GM21576 (cell line): ENCODE measurements around the gene ARL3.
"Not testable (repeated sequence)": the region's sequence is repeated elsewhere in the genome, so short reads cannot be mapped to it uniquely, and the experiment has no call there.

Source experiments
- ATAC-seq: cut with Tn5 transposase; IDR thresholded peaks from one replicate; pipeline ENCODE4 v1.9.1; 2021; ENCODE audit warnings: mild to moderate bottlenecking, moderate library complexity; ENCODE audit not compliant: unreplicated experiment

ARL3 gene

DNA sequence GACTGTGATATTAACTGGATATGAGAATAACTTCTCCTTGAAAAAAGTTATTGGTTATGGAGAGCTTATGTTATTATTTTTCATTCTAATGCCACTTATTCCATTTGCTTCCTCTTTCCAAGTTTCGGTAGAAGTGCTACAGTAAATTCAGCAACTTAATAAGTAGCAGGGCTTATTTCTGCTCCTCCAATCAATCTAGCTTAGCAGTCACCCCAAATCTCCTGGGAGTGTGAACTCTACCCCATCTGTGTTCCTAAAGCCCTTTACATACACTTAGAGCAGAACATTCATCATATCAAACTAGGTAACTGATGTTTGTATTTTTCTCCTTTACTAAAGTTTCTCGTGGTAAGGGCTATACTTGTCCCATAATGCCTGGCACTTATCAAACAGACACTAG is 8.7 kb downstream of the ARL3 start:
- ATAC-seq: no peak

DNA sequence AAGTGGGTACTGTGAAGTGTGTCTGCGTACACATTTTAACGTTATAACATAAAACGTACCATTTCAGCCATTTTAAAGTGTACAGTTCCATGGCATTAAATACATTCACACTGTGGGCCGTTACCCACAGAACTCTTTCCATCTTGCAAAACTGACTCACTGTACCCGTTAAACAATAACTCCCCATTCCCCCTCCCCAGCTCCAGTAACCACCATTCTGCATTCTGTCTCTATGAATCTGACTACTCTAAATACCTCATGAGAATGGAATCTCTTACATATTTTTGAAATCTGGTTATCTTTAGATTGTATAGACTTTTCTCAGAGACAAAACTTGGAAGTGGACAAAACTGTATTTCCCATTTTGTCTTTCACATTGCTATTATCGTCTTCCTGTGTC is 9.3 kb downstream of the ARL3 start:
- ATAC-seq: no peak

DNA sequence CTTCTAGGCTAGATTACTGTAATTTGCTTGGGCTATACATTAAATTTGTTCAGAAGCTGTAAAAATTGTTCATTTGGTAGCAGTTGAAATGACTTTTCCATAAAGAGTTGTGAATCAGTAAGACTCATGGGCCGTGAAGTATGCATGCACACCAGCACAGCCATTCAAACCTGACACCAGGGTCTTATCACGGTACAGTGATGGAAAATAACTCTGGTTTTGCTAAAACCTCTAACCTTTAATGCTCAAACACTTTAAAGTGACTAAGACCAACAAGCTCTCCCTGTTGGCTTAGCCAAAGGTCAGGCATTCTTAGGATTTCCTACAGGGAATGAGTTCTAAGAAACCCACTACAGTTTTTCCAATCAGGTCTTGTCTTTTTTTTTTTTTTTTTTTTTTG is 11.5 kb downstream of the ARL3 start:
- no peak for ATAC-seq

DNA sequence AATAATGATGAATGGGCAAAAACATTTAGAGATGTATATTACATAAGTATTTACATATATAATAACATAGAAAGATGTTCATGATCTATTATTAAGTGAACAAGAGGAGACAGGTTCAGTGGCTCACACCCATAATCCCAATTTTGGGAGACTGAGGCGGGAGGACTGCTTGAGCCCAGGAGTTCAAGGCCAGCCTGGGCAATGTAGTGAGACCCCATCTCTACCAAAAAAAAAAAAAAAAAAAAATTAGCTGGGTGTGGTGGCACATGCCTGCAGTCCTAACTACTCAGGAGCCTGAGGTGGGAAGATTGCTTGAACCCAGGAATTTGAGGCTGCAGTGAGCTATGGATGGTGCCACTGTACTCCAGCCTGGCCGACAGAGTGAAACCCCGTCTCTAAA is 12.4 kb downstream of the ARL3 start:
- no peak for ATAC-seq

DNA sequence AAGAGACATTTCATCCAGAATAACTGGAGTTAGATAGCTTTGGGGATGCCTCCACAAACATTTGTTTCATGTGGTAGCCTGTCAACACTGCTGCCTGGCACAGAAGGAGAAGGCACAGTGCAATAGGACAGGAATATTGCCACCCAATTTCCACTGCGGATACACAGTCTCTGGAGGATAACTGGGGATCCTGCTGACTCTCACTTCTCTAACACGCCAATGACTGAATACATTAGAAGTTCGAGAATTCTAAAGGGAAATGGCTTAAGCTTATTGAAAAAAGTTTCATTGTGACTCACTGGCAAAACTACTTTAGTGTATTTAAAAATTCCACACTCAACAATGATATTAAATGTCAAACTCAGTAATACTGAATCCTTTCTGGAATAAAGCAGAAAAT is 12.9 kb downstream of the ARL3 start:
- ATAC-seq: no peak

DNA sequence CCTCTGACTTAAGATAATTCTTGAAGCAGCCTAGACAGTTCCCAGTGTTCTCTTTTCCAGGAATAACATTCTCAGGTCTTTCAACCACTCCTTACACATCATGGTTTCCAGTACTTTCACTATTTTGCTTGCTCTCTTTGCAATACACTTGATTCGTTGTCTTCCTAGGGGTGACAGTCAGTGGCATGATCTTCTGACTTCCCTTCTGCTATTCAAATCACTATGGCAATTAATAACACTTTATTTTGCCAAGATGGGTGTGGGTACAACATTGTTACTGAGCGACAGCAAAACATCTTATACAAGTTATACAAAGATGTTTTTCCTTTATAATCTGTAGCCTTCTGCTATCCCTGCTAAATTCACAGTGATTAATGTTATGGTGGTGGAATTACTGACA is 15.3 kb downstream of the ARL3 start:
- no peak for ATAC-seq

DNA sequence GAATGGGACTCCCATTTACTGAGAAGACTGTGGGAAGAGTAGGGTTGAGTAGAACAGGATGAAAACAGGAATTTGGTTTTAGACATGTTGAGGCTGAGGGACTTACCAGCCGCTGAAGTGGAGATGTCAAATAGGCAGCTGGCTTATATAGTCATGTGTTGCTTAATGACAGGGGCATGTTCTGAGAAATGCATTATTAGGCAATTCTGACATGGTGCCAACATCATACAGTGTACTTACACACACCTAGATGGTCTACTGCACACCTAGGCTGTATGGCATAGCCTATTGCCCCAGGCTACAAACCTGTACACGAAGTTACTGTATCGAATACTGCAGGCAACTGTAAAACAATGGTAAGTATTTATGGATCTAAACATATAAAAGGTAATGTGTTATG is 17.5 kb downstream of the ARL3 start:
- ATAC-seq: no peak

DNA sequence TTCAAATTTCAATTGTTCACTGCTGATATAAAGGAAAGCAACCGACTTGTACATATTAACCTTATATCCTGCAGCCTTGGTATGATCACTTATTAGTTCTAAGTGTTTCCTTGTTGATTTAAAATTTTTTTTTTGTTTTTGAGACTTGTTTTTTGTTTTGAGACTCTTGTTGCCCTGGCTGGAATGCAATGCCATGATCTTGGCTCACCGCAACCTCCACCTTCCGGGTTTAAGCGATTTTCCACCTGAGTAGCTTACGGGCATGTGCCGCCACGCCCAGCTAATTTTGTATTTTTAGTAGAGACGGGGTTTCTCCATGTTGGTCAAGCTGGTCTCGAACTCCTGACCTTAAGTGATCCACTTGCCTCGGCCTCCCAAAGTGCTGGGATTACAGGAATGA is 18.8 kb downstream of the ARL3 start:
- ATAC-seq: not testable (repeated sequence)

DNA sequence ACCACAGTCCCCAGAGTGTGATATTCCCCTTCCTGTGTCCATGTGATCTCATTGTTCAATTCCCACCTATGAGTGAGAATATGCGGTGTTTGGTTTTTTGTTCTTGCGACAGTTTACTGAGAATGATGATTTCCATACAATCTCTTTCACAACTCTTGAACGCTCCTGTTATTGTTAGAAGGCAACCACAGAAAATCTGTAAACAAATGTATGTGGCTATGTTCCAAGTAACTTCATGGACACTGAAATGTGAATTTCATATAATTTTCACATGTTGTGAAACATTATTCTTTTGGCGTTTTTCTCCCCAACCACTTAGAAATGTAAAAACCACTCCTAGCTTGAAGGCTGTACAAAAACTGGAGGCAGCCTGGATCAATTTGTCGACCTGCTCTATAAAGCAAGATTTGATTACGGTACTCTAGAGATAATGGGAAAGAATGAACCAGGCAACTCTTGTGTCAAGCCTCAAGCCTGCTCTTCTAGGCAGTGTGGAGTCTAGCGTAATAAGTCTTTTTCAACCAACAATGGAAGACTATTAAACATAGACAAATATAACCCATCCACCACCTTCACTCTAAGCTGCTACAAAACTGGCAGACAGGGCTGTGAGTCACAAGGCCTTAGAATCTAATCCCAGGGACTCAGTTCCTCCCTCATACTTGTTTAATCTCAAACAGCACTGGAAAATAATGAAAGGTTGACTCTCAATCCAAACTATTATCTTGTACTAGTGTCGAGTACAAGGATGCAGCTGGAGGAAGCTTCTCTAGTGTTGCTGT is 22.7 kb downstream of the ARL3 start:
- no peak for ATAC-seq

DNA sequence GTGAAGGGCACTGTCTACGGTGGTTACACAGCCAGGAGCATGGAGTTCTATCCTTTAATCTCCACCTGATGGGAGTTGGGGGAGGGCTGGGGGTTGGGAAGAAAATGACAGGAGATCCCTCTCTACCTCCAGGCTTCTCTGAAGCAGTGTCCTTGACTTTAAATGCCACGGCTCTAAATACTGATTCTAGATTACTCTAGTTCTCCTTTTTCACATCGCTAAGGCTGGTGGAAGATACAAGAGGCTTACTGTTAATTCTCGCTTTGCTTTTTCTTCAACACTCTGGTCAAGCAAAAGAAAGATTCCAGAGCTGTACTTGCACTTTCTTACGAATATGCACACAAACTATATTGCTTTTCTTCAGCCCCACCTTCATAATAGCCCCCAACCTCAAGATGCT is 30.5 kb downstream of the ARL3 start:
- no peak for ATAC-seq

DNA sequence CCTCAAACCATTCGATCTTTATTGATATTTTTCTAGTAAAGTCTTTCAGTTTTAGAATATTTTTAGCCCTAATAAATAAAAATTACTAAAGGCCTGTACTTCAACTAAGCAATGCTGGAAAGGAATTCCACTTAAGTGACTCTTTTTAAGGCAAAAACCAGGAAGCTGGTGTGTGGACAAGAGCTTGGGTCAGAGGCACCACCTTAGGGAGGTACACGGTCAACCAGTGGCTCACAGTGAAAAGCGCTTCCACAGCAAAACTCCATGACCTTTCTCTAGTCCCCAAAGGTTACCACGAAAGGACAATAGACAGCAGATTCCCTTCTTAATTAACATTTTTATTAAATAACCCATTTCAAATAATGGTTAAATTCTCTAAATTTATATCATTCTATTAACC is 31.2 kb downstream of the ARL3 start:
- ATAC-seq: no peak

DNA sequence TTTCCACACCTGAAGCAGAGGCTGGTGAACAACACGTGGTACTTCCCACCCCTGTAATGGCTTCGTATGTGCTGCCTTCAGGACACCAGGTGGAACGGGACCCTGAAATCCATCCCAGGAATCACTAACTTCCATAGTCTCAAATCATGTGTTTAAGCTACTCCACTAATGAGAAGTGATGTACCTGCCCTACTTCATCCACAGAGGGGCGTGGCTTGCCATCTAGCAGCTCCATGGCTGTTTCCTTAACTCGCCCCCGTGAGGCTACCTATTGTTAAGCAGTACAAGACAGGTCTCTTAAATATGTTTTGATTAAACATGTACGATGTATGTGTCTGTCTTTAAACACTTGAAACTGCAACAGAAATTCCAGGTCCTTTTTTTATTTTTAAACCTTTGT is 31.8 kb downstream of the ARL3 start:
- no peak for ATAC-seq

DNA sequence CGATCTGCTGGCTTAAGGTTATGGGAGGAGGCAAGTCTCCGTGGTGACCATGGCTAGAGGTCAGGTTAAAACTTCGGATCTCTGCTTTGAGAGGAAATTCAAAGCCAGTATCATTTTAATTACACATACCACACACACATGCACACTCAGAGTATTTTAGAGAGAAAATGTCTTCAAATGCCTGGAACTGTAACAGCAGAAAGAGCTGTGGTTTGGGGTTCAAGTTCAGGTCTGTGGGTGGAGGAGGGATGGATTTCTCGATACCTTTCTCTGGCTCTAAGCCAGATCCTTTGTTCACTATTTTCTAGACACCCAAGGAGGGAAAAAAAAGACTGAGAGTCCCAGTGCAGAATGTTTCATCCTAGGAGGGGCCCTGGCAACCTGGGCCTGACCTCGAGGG is 32.5 kb downstream of the ARL3 start:
- ATAC-seq: no peak

DNA sequence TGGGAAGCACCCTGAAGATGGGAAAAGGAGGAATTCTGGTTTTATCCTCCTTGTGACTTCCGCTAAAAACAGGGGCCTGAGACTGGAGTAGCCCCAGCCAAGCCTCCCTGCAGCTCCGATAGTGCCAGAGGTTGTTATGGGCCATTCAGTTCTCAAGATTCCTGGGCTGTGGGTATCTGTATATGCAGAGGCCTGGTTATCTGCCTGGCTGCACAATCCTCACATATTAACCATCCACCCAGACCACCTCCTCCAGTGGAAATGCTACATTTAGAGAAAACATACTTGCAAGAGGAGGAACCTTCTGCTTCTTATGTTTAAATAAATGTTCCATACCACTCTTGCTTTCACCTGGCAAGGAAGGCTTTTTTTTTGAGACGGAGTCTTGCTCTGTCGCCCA is 34.6 kb downstream of the ARL3 start:
- ATAC-seq: no peak

DNA sequence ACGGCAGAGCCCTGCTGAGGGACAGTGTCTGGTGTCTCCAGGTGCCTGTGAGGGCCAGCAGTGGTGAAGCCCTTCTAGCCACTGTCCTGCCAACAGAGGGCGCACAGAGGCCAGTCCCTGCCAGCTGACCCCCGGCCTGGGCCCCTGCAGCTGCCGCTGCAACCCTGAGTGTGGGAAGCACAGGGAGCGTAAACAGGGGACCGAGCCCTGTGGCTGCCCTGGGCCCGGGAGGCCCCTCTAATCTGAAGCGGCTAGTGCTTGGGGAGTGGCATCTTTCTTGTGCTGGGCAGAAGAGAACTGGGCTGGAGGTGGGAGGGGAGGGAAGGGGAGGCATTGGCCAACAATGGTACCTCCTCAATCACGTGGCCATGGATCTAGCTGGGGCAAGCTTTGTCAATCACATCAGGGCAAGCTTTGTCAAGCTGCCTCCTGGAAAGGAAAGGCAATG is 35.3 kb downstream of the ARL3 start:
- ATAC-seq: no peak

DNA sequence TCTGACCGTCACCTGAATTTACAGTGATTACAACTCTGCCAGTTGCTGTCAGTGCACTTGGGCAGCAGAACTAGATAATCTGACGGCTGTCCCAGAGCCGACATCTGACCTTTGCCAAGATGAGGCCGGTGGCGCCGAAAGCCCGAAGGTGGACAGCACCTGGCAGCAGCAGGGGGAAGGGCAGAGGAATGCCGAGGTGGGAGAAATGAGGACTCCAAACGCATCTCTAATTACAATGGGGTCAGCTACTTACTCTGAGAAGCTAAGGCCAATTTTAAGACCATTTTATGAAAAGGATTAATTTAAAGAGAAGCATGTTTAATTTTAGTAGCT is 36.2 kb downstream of the ARL3 start:
- no peak for ATAC-seq

DNA sequence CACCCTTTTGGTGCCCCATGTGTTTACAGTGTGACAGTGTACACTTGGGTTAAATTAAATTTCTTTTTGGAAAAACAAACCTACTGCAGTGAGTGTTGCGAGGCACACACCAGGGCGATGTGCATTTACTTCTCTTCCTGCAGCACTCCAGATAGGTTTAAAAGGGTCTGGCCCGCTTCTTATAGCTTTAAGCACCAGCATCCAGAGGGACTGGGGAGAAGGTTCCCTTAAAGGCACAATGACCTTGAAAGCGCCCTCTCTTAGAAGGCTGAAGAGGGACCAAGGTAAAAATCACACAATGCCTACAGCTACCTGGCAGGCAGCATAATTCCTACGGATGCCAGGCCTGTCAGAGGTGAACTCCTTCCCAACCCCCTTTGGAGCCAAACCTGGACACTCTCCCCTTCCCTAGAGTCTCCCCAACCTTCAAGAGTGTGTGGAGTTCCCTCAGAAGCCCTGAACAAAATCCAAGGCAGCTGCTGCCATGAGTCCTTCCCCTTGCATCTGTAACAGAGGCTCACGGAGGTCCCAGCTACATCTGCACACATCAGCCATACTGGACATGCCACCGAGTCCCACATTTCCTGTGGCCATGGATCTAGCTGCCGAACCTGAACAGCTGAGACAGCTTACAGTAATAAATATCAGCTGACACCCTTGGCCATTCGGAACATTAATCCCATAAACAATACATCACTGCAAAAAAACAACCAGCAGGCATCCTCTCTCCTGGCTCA is 36.7 kb downstream of the ARL3 start:
- no peak for ATAC-seq

DNA sequence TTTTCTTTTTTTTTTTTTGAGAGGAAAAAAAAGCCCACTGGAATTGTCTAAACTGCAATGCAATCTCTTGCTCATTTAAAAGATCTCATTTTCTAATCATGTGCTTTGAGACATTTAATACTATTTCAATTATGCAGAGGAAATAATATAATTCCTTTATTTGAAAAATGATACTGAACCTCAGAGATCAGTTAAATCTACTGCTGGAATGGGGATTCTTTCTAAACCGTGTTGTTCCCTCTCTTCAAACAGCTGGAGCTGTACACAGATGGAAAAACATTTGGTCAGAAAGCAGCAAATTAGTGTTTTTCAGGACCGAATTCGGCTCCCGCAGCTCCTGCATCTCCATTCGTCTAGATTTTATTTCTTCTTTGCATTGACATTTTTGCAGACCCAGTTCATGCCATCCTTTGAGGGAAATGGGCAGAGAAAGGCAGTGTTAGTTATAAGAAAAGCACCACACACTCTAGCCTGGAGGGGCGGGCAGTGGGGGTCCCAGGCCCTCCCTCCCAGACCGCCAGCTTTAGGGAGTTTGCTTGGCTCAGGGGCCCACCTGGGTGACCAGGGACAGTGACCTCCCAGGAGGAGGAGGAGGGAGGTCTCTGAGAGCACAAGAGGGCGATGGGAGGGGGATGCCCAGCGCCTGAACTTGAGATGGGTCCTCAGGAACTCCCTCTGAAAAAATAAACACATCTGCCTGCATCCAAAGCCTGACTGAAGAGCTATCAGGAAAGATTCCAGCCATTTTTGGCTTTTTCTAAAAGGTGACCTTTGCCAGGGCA is 37.5 kb downstream of the ARL3 start:
- ATAC-seq: no peak

DNA sequence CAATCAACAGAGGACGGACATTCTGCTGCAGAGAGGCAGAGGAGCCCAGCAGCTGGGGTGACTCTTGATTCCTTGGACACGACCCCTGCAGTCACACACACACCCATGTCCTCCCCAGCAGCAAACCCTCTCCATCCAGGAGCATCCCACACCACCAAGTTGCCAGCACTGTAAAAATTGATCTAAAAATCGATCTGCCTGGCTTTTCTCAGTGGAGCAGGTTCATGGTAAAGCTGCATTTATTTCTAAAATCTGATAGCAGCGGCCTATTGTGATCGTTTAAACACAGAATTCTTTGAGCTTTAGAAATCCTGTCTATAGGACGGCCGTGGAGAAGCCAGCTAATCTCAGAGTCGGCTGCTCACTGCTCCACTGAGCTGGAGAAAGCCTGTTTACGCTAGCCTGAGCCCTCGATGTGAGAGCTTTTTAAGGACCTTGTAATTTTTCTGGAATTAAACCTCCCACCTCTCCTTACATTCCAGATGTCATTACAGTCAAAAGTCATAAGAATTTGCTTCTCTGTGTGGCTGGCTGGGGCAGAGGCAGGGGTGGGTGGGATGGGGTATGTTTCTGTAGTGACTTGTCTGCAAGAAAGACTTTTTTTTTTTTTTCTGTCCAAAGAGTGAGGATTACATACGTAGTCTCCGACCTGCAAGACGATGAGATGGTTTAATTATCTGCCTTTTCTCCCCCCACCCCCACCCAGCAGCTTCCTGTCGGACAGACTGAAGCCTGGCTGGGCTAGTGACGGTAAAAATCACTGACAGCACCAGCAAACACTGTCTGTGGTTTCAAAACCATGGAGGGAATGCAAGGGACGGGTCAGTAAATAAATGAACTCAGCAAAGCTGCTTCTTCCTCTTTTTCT is 38.3 kb downstream of the ARL3 start:
- no peak for ATAC-seq

DNA sequence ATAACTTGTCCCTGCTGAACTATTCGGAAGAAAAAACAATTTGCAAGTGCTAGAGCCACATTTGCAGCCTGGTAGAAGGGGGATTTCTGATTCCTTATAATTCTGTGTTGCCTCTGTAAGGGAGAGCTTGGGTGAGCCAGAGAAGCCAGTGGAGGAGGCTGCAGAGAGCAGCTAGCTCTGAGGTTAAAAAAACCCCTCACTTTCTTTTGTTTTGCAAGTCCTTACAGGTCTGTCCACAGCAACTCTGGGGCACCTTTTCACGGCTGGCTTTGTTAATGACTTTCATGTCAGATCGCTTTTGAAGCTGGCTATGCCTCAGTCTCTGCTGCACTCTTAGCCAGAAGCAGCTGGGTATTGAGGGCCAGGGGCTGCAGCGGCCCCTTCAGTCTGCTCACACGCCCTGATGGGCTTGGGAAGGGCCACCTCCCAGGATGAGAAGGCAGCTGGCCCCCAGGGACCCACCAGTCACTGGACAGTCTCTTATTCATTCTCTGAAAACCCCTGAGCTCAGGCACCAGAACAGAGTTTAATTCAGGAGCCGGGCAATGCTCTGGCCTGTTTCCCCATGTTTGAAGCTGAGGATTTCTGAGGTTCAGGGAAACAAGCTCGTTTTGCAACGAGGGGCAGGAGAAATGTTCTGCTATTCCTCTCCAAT is 39.1 kb downstream of the ARL3 start:
- ATAC-seq: no peak
